AG09319 (cell line): ENCODE measurements around the gene CEMIP2.
"Not testable (repeated sequence)": the region's sequence is repeated elsewhere in the genome, so short reads cannot be mapped to it uniquely, and the experiment has no call there.

ENCODE experiments used
- DNase-seq: peaks from one replicate; pipeline ENCODE4 v3.0.0-alpha.2; 2010; ENCODE audit warnings: low read depth; ENCODE audit errors: extremely low read depth
- TF ChIP-seq, protein P1 (sequence below): IDR thresholded peaks from 2 replicates; pipeline ENCODE4 v1.5.1; 2011; ENCODE audit warnings: low read depth, mild to moderate bottlenecking, inconsistent platforms, low read length, moderate library complexity

The CEMIP2 gene

DNA sequence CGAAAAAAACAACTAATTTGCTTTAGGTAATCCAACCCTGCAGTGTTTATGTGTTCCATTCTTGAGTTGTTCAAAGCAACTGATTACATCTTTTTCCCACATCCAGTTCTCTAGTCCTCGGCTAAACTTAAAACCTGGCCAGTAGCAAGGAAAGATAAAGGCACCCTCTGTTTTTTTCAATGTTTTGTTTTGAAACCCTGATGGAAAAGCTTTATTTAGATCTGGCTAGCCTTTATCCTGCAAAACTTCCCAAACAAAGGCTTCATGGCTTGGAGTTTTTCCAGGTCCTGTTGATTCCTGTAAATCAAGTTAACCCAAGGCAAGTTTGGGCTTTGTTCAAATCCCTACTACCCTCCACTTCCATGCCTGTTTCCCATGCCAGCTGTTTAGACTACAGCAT, 105.1 kb downstream of the CEMIP2 start:
- TF ChIP-seq, protein P1, sequence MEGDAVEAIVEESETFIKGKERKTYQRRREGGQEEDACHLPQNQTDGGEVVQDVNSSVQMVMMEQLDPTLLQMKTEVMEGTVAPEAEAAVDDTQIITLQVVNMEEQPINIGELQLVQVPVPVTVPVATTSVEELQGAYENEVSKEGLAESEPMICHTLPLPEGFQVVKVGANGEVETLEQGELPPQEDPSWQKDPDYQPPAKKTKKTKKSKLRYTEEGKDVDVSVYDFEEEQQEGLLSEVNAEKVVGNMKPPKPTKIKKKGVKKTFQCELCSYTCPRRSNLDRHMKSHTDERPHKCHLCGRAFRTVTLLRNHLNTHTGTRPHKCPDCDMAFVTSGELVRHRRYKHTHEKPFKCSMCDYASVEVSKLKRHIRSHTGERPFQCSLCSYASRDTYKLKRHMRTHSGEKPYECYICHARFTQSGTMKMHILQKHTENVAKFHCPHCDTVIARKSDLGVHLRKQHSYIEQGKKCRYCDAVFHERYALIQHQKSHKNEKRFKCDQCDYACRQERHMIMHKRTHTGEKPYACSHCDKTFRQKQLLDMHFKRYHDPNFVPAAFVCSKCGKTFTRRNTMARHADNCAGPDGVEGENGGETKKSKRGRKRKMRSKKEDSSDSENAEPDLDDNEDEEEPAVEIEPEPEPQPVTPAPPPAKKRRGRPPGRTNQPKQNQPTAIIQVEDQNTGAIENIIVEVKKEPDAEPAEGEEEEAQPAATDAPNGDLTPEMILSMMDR = no peak
- no peak for DNase-seq

- DNase-seq = no peak
- TF ChIP-seq, protein P1 = no peak
These were observed 106.2 kb downstream of the CEMIP2 start for GRCh38 chr9:71662082-71662481.

DNA sequence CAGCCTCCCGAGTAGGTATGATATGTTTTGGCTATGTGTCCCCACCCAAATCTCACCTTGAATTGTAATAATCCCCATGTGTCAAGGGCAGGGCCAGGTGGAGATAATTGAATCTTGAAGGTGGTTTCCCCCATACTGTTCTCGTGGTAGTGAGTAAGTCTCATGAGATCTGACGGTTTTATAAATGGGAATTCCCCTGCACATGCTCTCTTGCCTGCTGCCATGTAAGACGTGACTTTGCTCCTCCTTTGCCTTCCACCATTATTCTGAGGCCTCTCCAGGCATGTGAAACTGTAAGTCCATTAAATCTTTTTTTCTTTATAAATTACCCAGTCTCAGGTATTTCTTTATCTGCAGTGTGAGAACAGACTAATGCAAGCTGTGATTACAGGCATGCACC, 111.0 kb downstream of the CEMIP2 start:
- not testable (repeated sequence) for DNase-seq

DNA sequence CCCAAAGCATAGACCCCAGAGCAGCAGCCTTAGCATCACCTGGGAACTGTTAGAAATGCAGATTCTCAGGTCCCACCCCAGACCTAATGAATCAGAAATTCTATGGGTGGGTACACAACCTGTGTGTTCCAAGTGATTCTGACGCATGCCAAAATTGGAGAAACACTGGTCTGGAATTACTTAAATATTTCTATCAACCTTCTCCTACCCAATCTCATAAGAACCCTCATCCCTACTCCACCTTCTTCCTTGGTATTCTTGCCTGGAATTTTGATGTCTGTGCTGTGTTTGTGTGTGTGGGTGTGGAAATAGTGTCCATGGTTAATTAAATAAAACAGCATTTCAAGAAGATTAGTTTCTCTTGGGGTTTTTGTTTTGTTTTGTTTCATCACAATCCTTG, 111.8 kb downstream of the CEMIP2 start:
- no peak for DNase-seq
- TF ChIP-seq, protein P1 = no peak

DNA sequence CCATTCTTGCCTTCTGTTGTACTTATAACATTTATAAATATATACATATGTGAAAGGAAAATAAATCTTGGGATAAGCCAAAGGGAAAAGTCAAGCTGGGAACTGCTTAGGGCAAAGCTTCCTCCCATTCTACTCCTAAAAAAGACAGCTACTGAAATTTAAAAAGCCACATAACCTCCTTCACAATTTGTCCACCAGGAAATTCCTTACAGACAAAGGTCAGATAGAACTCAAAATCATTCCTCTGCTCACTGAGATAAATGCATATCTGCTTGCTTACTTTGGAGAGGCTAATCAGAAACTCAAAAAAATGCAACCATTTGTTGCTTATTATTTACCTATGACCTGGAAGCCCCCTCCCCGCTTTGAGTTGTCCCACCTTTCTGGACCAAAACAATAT, 112.5 kb downstream of the CEMIP2 start:
- no peak for DNase-seq
- TF ChIP-seq, protein P1 = no peak

DNA sequence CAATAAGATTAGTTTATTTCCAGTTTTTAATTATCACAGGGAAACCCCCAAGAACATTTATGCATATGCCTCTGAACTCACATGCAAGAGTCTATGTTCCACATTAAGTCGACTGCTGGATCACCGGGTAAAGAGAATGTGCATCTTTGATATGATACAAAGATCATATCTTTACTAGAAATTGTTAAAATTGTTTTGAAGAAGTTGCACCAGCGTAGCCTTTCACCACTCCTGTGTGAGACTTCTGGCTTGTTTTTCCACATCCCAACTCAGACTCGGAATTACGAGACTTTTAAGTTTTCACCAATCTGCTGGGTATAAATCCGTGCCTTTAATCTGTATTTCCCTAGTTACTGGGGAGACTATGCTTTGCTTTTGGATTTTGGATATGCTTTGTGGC, 113.2 kb downstream of the CEMIP2 start:
- no peak for DNase-seq
- TF ChIP-seq, protein P1 = no peak

GRCh38 chr9:71652480-71652879, 115.8 kb downstream of the CEMIP2 start:
- no peak for DNase-seq
- TF ChIP-seq, protein P1 = no peak

DNA sequence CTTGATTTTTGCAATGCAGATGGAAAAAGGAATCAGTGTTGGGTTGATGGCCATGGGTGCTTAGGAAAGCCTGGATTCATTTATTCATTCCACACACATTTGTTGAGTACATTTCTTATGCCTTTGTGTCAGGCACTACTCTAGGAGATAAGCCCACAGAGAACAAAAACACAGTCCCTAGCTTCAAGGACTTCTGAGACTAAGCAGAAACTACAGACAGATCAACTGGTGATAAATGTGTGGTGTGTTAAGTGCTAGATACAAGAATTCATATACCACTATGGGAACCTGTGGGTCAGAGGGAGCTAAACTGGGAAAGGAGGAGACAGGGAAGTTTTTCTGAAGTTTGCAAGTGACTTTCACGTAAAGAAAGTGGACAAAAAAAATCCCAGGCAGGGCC, 119.9 kb downstream of the CEMIP2 start:
- DNase-seq = no peak
- TF ChIP-seq, protein P1 = no peak
